Raji (cell line): Measurements from ENCODE around the gene RAB3IL1.
A peak's percentile ranks its signal among the peaks of the same experiment; 100 is the strongest.

Source experiments
- POLR2A ChIP-seq: IDR thresholded peaks from 2 replicates; pipeline ENCODE4 v1.6.1; 2011; ENCODE audit warnings: low read depth, low read length, control low read depth; ENCODE audit not compliant: insufficient read depth

Gene RAB3IL1

GRCh38 chr11:61917334-61918109 is at the start of gene RAB3IL1:
RAB3IL1 (minus strand) TSS chr11:61917566; CDS start chr11:61917367, 199 bp downstream.
- TF ChIP-seq POLR2A: no peak

GRCh38 chr11:61966734-61967115 is 49.4 kb upstream of the RAB3IL1 start:
- TF ChIP-seq POLR2A: no peak

- TF ChIP-seq POLR2A: no peak
These were observed 46.8 kb upstream of the RAB3IL1 start for GRCh38 chr11:61964058-61964665.

GRCh38 chr11:61963282-61964057 is 46.1 kb upstream of the RAB3IL1 start:
- TF ChIP-seq POLR2A: 0 out of 2 replicates have a peak, but pooled peaks have one; percentile 27

GRCh38 chr11:61963016-61963281 is 45.6 kb upstream of the RAB3IL1 start:
- TF ChIP-seq POLR2A: no peak; the same call in 1 of the 2 replicates

GRCh38 chr11:61962213-61963015 is 45.0 kb upstream of the RAB3IL1 start:
- TF ChIP-seq POLR2A: no peak

GRCh38 chr11:61961570-61962212 is 44.3 kb upstream of the RAB3IL1 start:
- no peak for TF ChIP-seq POLR2A

- TF ChIP-seq POLR2A: no peak
These were observed 43.2 kb upstream of the RAB3IL1 start for GRCh38 chr11:61960532-61960931.

- TF ChIP-seq POLR2A: no peak
These were observed 42.3 kb upstream of the RAB3IL1 start for GRCh38 chr11:61959678-61960077.

GRCh38 chr11:61959114-61959513 is 41.7 kb upstream of the RAB3IL1 start:
- TF ChIP-seq POLR2A: no peak

- no peak for TF ChIP-seq POLR2A
These were observed 41.2 kb upstream of the RAB3IL1 start for GRCh38 chr11:61958590-61958989.

GRCh38 chr11:61957021-61957770 is 39.8 kb upstream of the RAB3IL1 start:
- TF ChIP-seq POLR2A: no peak

GRCh38 chr11:61956191-61957020 is 39.0 kb upstream of the RAB3IL1 start:
- TF ChIP-seq POLR2A: no peak
